Mesothelial cell of epicardium (in vitro differentiated cells): ENCODE data around the gene ZNF710. TPM values are rescaled to one million over a fixed set of nuclear protein-coding genes. Genes with fewer than 3 reads are reported as not detected.
A peak's percentile ranks its signal among the peaks of the same experiment; 100 is the strongest.

ENCODE experiments used
- DNase-seq, 2 experiments: peaks; one replicate each; pipeline ENCODE4 v3.0.0; 2021; ENCODE audit warnings: low spot score in 2 of 2; ENCODE audit not compliant: unreplicated experiment in 2 of 2
- H3K27ac Mint-ChIP-seq: 2 replicates; pipeline ENCODE4 v1.8.0; 2021; ENCODE audit warnings: mixed read lengths
- H3K27me3 Mint-ChIP-seq: 2 replicates; pipeline ENCODE4 v1.8.0; 2021; ENCODE audit warnings: low read depth, mixed read lengths
- H3K36me3 Mint-ChIP-seq: 2 replicates; pipeline ENCODE4 v1.8.0; 2021; ENCODE audit warnings: mixed read lengths
- H3K4me1 Mint-ChIP-seq: 2 replicates; pipeline ENCODE4 v1.8.0; 2021; ENCODE audit warnings: mixed read lengths
- H3K4me3 Mint-ChIP-seq: 2 replicates; pipeline ENCODE4 v1.8.0; 2021; ENCODE audit warnings: mild to moderate bottlenecking, moderate library complexity, mixed read lengths
- H3K9me3 Mint-ChIP-seq: 2 replicates; pipeline ENCODE4 v1.8.0; 2021; ENCODE audit warnings: mixed read lengths
- total RNA-seq: library from RNA; stranded (reverse); gene quantifications from 3 replicates; pipeline ENCODE4 v1.2.1, GENCODE V29; 2021
- TF ChIP-seq, protein P1 (sequence below): fragments of 200-600 bp; sonication (generic); IDR thresholded peaks from one replicate; pipeline ENCODE4 v1.5.0; 2021; ENCODE audit warnings: antibody characterized with exemption; ENCODE audit not compliant: unreplicated experiment

The ZNF710 gene
- total RNA-seq, 1 donor from 2014 or later, result 30.4 TPM

DNA sequence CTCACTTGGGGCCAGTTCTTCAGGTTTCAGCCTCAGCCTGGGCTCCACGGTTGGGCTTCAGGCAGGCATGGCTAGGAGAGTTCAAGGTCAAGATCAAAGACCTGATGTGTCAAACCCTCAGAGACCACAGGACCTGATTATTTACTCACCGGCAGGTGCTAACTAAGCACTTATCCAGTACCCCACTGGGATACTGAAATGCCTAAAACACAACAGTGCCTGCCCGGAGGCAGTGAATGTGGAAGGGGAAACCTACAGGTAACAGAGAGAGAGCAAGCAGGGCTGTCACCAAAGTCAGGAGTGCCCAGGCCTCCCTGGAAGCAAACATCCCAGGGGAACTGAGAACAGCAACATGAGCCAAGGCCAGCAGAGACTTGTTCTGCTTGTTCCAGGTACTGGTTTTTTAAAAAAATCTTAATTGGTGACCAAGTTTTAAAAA is 94.4 kb downstream of the ZNF710 start:
- Mint-ChIP-seq H3K9me3 (no peaks in the 10 kb centered on the region), H3K4me3 (no peak overlapping the region), H3K4me1 (peaks cover 50% of the 10 kb centered on the region), H3K27me3 (no peaks in the 10 kb centered on the region), H3K27ac (peak overlapping the region; percentile 92), H3K36me3 (peaks cover 11% of the 10 kb centered on the region)
- no peak for DNase-seq
- TF ChIP-seq, protein P1, sequence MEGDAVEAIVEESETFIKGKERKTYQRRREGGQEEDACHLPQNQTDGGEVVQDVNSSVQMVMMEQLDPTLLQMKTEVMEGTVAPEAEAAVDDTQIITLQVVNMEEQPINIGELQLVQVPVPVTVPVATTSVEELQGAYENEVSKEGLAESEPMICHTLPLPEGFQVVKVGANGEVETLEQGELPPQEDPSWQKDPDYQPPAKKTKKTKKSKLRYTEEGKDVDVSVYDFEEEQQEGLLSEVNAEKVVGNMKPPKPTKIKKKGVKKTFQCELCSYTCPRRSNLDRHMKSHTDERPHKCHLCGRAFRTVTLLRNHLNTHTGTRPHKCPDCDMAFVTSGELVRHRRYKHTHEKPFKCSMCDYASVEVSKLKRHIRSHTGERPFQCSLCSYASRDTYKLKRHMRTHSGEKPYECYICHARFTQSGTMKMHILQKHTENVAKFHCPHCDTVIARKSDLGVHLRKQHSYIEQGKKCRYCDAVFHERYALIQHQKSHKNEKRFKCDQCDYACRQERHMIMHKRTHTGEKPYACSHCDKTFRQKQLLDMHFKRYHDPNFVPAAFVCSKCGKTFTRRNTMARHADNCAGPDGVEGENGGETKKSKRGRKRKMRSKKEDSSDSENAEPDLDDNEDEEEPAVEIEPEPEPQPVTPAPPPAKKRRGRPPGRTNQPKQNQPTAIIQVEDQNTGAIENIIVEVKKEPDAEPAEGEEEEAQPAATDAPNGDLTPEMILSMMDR, result no peak

DNA sequence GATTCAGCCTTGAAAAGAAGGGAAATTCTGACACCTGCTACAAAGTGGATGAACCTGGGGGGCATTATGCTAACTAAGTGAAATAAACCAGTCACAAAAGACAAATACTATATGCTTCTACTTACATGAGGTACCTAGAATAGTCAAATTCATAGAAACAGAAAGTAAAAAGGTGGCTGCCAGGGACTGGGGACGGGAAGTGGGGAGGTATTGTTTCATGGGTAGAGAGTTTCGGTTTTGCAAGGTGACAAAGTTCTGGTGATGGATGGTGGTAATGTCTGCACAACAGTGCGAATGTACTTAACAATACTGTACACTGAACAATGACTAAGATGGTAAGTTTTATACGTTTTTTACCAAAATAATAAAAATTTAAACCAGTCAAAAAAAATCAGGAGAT is 96.4 kb downstream of the ZNF710 start:
- H3K27me3 Mint-ChIP-seq, result no peaks in the 10 kb centered on the region
- TF ChIP-seq, protein P1, result no peak
- DNase-seq, result no peak
- H3K36me3 Mint-ChIP-seq, result peaks cover 2% of the 10 kb centered on the region
- H3K27ac Mint-ChIP-seq, result peak overlapping the region; percentile 74
- H3K4me3 Mint-ChIP-seq, result no peak overlapping the region
- H3K9me3 Mint-ChIP-seq, result no peaks in the 10 kb centered on the region
- H3K4me1 Mint-ChIP-seq, result peaks cover 62% of the 10 kb centered on the region

DNA sequence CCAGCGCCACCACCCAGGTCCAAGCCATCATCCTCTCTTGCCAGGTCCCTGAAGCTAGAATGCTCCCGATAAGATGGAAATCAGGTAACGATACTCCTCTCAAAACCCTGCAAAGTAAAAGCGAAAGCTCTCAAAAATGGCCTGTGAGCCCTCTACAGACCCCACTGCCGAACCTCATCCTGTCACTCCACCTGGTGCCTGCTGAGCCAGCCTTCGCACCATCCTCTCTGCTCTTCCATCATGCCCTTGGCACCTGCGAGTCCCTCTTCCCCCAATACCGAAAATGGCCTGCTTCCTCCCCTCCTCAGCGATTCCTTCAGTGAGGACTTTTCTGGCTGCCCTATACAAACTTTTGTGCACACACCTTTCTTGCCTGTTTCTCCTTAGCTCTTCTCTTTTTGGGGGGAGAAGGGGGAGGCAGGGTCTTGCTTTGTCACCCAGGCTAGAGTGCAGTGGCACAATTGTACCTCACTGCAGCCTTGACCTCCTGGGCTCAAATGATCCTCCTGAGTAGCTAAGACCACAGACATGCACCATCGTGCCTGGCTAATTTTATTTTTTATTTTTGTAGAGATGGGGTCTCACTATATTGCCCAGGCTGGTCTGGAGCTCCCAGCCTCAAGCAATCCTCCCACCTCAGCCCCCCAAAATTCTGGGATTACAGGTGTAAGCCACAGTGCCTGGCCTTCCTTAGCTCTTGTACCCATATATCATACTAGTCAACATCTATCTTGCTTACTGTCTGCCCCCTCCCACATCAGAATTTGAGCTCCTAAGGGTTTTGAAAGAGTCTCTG is 98.1 kb downstream of the ZNF710 start:
- Mint-ChIP-seq H3K9me3 (no peaks in the 10 kb centered on the region), H3K4me1 (peaks cover 66% of the 10 kb centered on the region), H3K27ac (peak overlapping the region; percentile 93), H3K4me3 (no peak overlapping the region), H3K27me3 (no peaks in the 10 kb centered on the region), H3K36me3 (peaks cover 2% of the 10 kb centered on the region)
- TF ChIP-seq, protein P1, result no peak
- DNase-seq, result no peak

DNA sequence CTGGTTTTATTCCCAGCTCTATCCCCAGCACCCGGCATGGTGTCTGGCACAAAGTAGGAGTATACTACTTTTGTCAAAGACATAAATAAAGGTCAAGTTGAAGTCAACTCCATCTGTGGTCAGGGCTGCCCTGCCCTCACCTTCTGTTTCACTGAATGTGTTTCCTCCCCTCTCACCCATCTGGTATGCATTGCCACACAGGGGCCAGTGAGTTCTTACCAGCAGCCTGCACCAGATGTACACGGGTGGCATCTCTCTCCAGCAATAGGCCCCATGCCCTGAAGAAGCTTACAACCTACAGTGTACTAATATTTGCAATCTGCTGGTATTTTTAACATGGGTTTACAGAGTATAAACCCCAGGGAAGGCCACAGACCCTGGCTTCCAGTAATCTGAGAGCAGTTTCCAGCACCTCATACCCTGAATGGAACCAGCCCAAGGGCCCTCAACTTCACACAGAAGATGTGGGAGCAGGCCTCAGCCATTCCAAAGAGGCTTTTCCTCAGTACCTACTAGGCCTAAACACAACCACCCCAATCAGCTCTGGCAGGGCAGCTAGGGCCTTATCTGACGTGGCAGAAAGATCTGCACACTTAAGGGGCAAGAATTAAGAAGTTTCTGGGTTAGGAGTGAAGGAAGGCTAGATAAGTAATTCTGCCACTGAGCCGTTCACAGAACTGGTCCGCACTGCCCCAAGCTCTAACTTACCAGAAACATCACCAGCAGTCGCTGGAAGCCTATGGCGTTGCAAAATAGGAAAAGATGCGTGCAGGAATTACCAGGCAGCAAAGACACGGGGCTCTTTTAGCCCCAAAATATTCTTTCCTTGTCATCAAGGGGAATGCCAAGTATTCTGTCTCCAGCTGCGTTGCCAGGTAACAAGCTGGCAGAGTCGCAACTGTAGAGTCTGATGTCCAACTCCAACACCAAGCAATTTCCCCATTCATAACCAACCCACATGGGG is 99.0 kb downstream of the ZNF710 start:
- H3K27me3 Mint-ChIP-seq, result no peaks in the 10 kb centered on the region
- H3K4me3 Mint-ChIP-seq, result peak overlapping the region; percentile 85
- H3K9me3 Mint-ChIP-seq, result no peaks in the 10 kb centered on the region
- TF ChIP-seq, protein P1, result no peak
- peaks cover 2% of the 10 kb centered on the region for H3K36me3 Mint-ChIP-seq
- H3K4me1 Mint-ChIP-seq, result peaks cover 70% of the 10 kb centered on the region
- DNase-seq, result no peak
- H3K27ac Mint-ChIP-seq, result peak overlapping the region; percentile 94

DNA sequence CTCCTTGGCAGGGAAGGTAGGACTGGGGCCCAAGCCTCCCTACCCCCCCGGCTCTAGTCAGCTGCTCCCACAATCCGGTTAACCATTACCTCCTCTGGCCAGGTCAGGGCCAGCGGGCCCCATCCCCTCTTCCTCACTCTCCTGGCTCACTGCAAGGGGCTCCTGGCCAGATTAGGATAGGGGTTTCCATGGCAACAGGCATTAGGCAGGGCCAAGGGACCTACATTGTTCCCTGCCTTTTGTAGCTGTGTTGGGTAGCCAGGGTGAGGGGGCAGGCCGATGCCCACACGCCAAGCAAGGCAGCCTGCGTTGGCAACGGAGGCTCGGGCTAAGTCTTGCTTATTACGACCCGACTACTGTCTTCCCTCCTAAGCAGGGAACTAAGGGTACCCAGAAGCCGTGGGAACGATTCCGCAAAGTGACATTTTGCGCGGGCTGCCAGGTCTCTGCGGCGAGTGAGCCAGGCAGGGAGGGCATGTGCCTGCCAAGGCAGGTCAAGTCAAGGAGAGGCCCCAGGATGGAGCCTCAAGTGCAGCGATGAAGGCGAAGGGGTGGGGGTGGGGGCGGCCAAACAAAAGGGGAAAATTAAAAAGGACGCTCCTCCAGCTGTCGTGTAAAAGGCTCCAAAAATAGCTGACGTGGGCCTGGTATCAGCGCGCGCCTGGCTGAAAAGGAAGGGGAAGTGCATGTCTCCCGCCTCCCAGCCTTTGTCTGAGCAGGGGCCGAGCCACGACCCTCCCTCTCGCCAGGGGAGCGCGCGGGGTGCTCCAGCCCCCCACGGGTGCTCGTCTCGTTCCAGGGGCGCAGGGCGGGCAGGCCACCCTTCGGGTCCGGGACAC is 100.2 kb downstream of the ZNF710 start:
- H3K9me3 Mint-ChIP-seq, result no peaks in the 10 kb centered on the region

More for the DNA sequence above, 100.2 kb downstream of the ZNF710 start:
- TF ChIP-seq, protein P1, result no peak
- Mint-ChIP-seq H3K4me3 (peak overlapping the region; percentile 85), H3K27me3 (no peaks in the 10 kb centered on the region), H3K27ac (peak overlapping the region; percentile 94), H3K4me1 (peaks cover 62% of the 10 kb centered on the region), H3K36me3 (peaks cover under 1% of the 10 kb centered on the region)
- peak in 1 of 2 experiments; percentile 53 for DNase-seq
